Caco-2 (cell line): ENCODE measurements around the gene PSMB9. TPM values are rescaled to one million over a fixed set of nuclear protein-coding genes. Genes with fewer than 3 reads are reported as not detected.
"Not testable (repeated sequence)": the region's sequence is repeated elsewhere in the genome, so short reads cannot be mapped to it uniquely, and the experiment has no call there.

Source experiments
- BruUV-seq: library from RNA; stranded (reverse); fragments of 400-500 nt; replicated peaks from 2 replicates; lab custom pipeline; 2021; lab: Mats Ljungman, UMichigan
- CTCF ChIA-PET: fragments of 300-600 bp; sonication (Branson Sonifier 250); formaldehyde crosslinking; loops from one replicate; lab custom pipeline; 2022; ENCODE audit warnings: antibody characterized with exemption; lab: Charles Lee
- POLR2A ChIA-PET: fragments of 300-600 bp; sonication (Branson Sonifier 250); formaldehyde crosslinking; loops from one replicate; lab custom pipeline; 2022; ENCODE audit warnings: antibody characterized with exemption; lab: Charles Lee
- DNase-seq, 2 experiments: peaks; one replicate each; pipeline versions ENCODE4 v3.0.0 to v3.0.0-alpha.2; 2020 to 2022
- H3K27me3 ChIP-seq: replicated peaks from 2 replicates; pipeline ENCODE4 v1.6.0; 2011; ENCODE audit warnings: low read length; ENCODE audit not compliant: control insufficient read depth, insufficient read depth
- H3K36me3 ChIP-seq: 2 replicates; pipeline ENCODE4 v1.5.1; 2011; ENCODE audit warnings: low read length; ENCODE audit not compliant: control insufficient read depth, insufficient read depth
- H3K4me1 ChIP-seq: fragments of 250-450 bp; sonication (Bioruptor Pico); 2 replicates; pipeline ENCODE4 v1.5.1; 2020; ENCODE audit warnings: mild to moderate bottlenecking
- H3K4me3 ChIP-seq: 2 replicates; pipeline ENCODE4 v1.5.1; 2011; ENCODE audit warnings: low read depth, mild to moderate bottlenecking, control low read depth, low read length
- H3K9me3 ChIP-seq: fragments of 250-450 bp; sonication (Bioruptor Pico); 2 replicates; pipeline ENCODE4 v1.5.1; 2020; ENCODE audit warnings: mild to moderate bottlenecking, moderate library complexity
- H3K27ac Mint-ChIP-seq: one replicate; pipeline ENCODE4 v1.8.0; 2022; ENCODE audit warnings: mixed read lengths; ENCODE audit not compliant: unreplicated experiment
- H3K27me3 Mint-ChIP-seq: one replicate; pipeline ENCODE4 v1.8.0; 2022; ENCODE audit warnings: mixed read lengths; ENCODE audit not compliant: insufficient read depth, unreplicated experiment
- H3K36me3 Mint-ChIP-seq: one replicate; pipeline ENCODE4 v1.8.0; 2022; ENCODE audit warnings: mild to moderate bottlenecking, mixed read lengths; ENCODE audit not compliant: insufficient read depth, unreplicated experiment
- H3K4me1 Mint-ChIP-seq: one replicate; pipeline ENCODE4 v1.8.0; 2022; ENCODE audit warnings: low read depth, mixed read lengths; ENCODE audit not compliant: unreplicated experiment
- H3K4me3 Mint-ChIP-seq: one replicate; pipeline ENCODE4 v1.8.0; 2022; ENCODE audit warnings: mild to moderate bottlenecking, moderate library complexity, mixed read lengths; ENCODE audit not compliant: unreplicated experiment
- H3K9me3 Mint-ChIP-seq: one replicate; pipeline ENCODE4 v1.8.0; 2022; ENCODE audit warnings: mixed read lengths; ENCODE audit not compliant: unreplicated experiment
- intact Hi-C: fragments of 100-400 bp; cut with micrococcal nuclease; formaldehyde crosslinking; loops from one replicate; pipeline ENCODE4 v1.10.0; 2022; ENCODE audit not compliant: unreplicated experiment
- total RNA-seq: library from RNA; stranded (reverse); gene quantifications from 2 replicates; pipeline ENCODE4 v1.2.3, GENCODE V29; 2022
- TF ChIP-seq, protein P1 (sequence below), 2 experiments: fragments of 200-600 bp in 1 of 2; IDR thresholded peaks; 1 replicate in 1 of 2; 2 replicates in 1 of 2; pipeline versions ENCODE4 v1.5.1 to v1.8.0; 2011 to 2022; ENCODE audit warnings: antibody characterized with exemption in 1 of 2, control low read depth in 1 of 2, inconsistent platforms in 1 of 2, low read depth in 1 of 2, low read length in 1 of 2, mild to moderate bottlenecking in 1 of 2, moderate library complexity in 1 of 2; ENCODE audit not compliant: insufficient read depth in 1 of 2, severe bottlenecking in 1 of 2, unreplicated experiment in 1 of 2

Gene PSMB9
- total RNA-seq, 1 experiment from 2014 or later = 1.3 TPM

DNA sequence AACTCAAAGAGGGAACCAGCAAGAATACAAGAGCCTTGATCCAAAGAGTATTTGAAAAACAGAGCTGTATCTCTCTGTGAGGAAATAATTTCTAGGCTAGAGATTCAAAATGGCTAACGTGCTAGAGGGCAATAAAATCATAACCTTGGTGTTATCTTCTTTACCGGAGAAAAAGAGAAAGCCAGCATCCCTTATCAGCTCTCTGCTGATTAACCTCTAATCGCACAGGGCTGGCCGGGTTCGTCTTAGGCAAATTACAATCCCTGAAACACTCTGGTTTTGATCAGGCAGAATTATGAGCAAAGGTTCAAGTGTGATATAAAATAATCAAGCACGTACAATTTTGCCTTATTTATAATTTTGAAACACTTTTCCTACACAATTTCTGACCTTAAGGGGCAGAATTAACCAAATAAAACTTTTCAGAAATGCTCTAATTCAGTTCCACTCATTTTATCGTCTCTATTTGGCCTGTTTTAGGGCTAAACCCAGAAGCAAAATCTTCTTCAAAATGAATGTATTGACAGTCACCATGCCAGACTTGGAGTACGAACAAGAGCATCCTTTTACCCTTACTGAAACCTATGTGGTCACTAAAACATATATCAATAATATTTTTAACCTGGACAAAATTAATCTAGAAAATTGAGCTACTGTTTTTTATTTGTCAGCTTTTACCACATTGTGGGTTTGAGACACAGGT, 13.7 kb downstream of the PSMB9 start:
- Mint-ChIP-seq H3K36me3 (no peaks in the 10 kb centered on the region), H3K27ac (no peak overlapping the region), H3K27me3 (peaks cover 21% of the 10 kb centered on the region), H3K9me3 (no peaks in the 10 kb centered on the region), H3K4me3 (no peak overlapping the region), H3K4me1 (no peaks in the 10 kb centered on the region)
- intact Hi-C loops = loop anchor here (1.0 kb wide), 3 partner anchors 29 to 70 kb away; partner anchors contain the start of gene TAP2
- Histone ChIP-seq H3K27me3 (no peaks in the 10 kb centered on the region; the same call in 1 of the 2 replicates), H3K4me1 (peaks cover 9% of the 10 kb centered on the region; the same call in 1 of the 2 replicates), H3K4me3 (no peak overlapping the region), H3K36me3 (no peaks in the 10 kb centered on the region), H3K9me3 (no peaks in the 10 kb centered on the region)
- DNase-seq = no peak
- ChIA-PET CTCF (interaction anchor here (0.6 to 4.3 kb wide), 19 partner anchors 8 to 117 kb away, joined by 3 to 121 read pairs (median 5); partner anchors contain the start of genes HLA-DMA, PSMB9, TAP1 and TAP2), POLR2A (interaction anchor here (1.1 kb wide), 1 partner anchor 29 kb away, joined by 4 read pairs; the partner anchor contains the start of gene TAP2)
- BruUV-seq = no TSS peak
- TF ChIP-seq, protein P1, sequence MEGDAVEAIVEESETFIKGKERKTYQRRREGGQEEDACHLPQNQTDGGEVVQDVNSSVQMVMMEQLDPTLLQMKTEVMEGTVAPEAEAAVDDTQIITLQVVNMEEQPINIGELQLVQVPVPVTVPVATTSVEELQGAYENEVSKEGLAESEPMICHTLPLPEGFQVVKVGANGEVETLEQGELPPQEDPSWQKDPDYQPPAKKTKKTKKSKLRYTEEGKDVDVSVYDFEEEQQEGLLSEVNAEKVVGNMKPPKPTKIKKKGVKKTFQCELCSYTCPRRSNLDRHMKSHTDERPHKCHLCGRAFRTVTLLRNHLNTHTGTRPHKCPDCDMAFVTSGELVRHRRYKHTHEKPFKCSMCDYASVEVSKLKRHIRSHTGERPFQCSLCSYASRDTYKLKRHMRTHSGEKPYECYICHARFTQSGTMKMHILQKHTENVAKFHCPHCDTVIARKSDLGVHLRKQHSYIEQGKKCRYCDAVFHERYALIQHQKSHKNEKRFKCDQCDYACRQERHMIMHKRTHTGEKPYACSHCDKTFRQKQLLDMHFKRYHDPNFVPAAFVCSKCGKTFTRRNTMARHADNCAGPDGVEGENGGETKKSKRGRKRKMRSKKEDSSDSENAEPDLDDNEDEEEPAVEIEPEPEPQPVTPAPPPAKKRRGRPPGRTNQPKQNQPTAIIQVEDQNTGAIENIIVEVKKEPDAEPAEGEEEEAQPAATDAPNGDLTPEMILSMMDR (IDR thresholded peaks at IDR 0.05; ENCODE audit: insufficient read depth in 1 of 2, low read depth in 1 of 2, low read length in 1 of 2, severe bottlenecking in 1 of 2, unreplicated experiment in 1 of 2) = no peak

DNA sequence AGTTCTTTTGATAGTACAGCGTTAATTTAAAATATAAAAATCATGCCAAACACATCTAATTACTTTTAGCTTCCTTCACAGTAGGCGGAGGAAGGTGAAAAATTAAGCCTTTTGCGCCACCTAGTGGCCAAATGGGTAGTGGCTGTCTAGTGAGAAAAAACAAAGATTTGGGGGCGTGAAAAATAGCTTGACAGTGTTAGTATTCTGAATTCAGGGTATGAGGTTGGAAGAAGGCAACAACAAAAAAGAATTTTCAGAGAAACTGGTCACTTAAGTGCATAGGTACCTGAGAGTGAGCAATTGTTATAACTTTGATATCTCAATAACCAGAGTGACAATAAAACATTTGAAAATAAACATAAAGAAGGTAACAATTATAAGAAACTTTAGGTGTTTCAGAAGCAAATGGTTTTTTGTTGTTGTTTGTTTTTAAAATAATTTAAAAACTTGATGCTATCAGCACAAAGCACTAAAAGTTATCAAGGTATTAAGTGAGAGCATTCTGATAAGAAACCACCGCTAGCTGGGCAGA, 14.3 kb downstream of the PSMB9 start:
- H3K9me3 Mint-ChIP-seq = no peaks in the 10 kb centered on the region
- no peak overlapping the region for H3K27ac Mint-ChIP-seq
- Histone ChIP-seq H3K4me3 (no peak overlapping the region), H3K4me1 (peaks cover 9% of the 10 kb centered on the region; the same call in 1 of the 2 replicates), H3K9me3 (no peaks in the 10 kb centered on the region), H3K36me3 (no peaks in the 10 kb centered on the region), H3K27me3 (no peaks in the 10 kb centered on the region; the same call in 1 of the 2 replicates)
- no peak overlapping the region for H3K4me3 Mint-ChIP-seq
- intact Hi-C loops = loop anchor here (1.0 kb wide), 3 partner anchors 30 to 71 kb away; partner anchors contain the start of gene TAP2
- CTCF ChIA-PET = interaction anchor here (0.6 to 4.3 kb wide), 20 partner anchors 9 to 116 kb away, joined by 3 to 121 read pairs (median 5); partner anchors contain the start of genes HLA-DMA, PSMB9, TAP1 and TAP2
- DNase-seq = peak; percentile 61 to 73
- peaks cover 15% of the 10 kb centered on the region for H3K27me3 Mint-ChIP-seq
- H3K36me3 Mint-ChIP-seq = no peaks in the 10 kb centered on the region
- TF ChIP-seq, protein P1 (IDR thresholded peaks at IDR 0.05; ENCODE audit: insufficient read depth in 1 of 2, low read depth in 1 of 2, low read length in 1 of 2, severe bottlenecking in 1 of 2, unreplicated experiment in 1 of 2) = peak; percentile 78 to 83
- POLR2A ChIA-PET = interaction anchor here (0.6 to 1.1 kb wide), 2 partner anchors 30 to 73 kb away, joined by 4 read pairs; partner anchors contain the start of gene TAP2
- BruUV-seq = no TSS peak
- no peaks in the 10 kb centered on the region for H3K4me1 Mint-ChIP-seq

DNA sequence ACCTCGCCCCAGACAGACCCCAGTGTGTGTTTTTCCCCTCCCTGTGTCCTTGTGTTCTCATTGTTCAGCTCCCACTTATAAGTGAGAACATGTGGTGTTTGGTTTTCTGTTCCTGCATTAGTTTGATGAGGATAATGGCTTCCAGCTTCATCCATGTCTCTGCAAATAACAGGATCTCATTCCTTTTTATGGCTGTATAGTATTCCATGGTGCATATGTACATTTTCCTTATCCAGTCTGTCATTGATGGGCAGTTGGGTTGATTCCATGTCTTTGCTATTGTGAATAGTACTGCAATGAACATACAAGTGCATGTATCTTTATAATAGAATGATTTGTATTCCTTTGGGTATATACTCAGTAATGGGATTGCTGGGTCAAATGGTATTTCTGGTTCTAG, 20.0 kb downstream of the PSMB9 start:
- H3K27me3 Mint-ChIP-seq = peaks cover 14% of the 10 kb centered on the region
- DNase-seq, H3K36me3 Mint-ChIP-seq, H3K27ac Mint-ChIP-seq, H3K4me1 ChIP-seq, intact Hi-C loops, H3K9me3 ChIP-seq, H3K4me3 Mint-ChIP-seq, H3K27me3 ChIP-seq, H3K4me3 ChIP-seq, BruUV-seq, H3K36me3 ChIP-seq, H3K9me3 Mint-ChIP-seq, H3K4me1 Mint-ChIP-seq, POLR2A ChIA-PET: not testable (repeated sequence)
- CTCF ChIA-PET = interaction anchor here (1.0 kb wide), 1 partner anchor 21 kb away, joined by 4 read pairs; the partner anchor contains the start of gene TAP1
